Ectodermal cell (in vitro differentiated cells): ENCODE results near the gene TBL1Y.

Experiments used
- H3K27ac ChIP-seq: 2 replicates; pipeline ENCODE4 v1.7.0; 2013; ENCODE audit warnings: mild to moderate bottlenecking, low read depth, low read length; ENCODE audit not compliant: insufficient read depth, poor library complexity, severe bottlenecking
- H3K27me3 ChIP-seq: 2 replicates; pipeline ENCODE4 v1.7.0; 2013; ENCODE audit warnings: mild to moderate bottlenecking, low read length; ENCODE audit not compliant: insufficient read depth, control insufficient read depth, poor library complexity, severe bottlenecking
- H3K36me3 ChIP-seq: one replicate; pipeline ENCODE4 v1.7.0; 2013; ENCODE audit warnings: low read length; ENCODE audit not compliant: control insufficient read depth, insufficient read depth
- H3K4me1 ChIP-seq: one replicate; pipeline ENCODE4 v1.7.0; 2013; ENCODE audit warnings: low read length; ENCODE audit not compliant: control insufficient read depth, insufficient read depth
- H3K4me3 ChIP-seq: 2 replicates; pipeline ENCODE4 v1.7.0; 2013; ENCODE audit warnings: low read depth, low read length, control low read depth; ENCODE audit not compliant: insufficient read depth
- H3K9me3 ChIP-seq: 2 replicates; pipeline ENCODE4 v1.7.0; 2013; ENCODE audit warnings: mild to moderate bottlenecking, low read length, moderate library complexity; ENCODE audit not compliant: control insufficient read depth
- WGBS, 2 experiments: methylation state at CpG; one replicate each; pipeline ENCODE4 v1.1.7; 2013; ENCODE audit warnings: missing lambda C conversion rate in 2 of 2; 5-methylcytosine and 5-hydroxymethylcytosine counted together

Gene TBL1Y

GRCh38 chrY:6968191-6968590 is 57.7 kb downstream of the TBL1Y start:
- no peak overlapping the region for H3K4me3 ChIP-seq
- no peaks in the 10 kb centered on the region for H3K36me3 ChIP-seq
- H3K4me1 ChIP-seq = no peaks in the 10 kb centered on the region
- H3K27ac ChIP-seq = no peak overlapping the region
- H3K9me3 ChIP-seq = no peaks in the 10 kb centered on the region
- WGBS, 2 experiments = 89 to 100% methylated on average over 1 of the region's 1 CpG
- H3K27me3 ChIP-seq = no peaks in the 10 kb centered on the region

GRCh38 chrY:6972271-6972887 is 61.9 kb downstream of the TBL1Y start:
- Histone ChIP-seq H3K4me1 (no peaks in the 10 kb centered on the region), H3K27ac (no peak overlapping the region), H3K4me3 (no peak overlapping the region), H3K36me3 (no peaks in the 10 kb centered on the region), H3K9me3 (no peaks in the 10 kb centered on the region), H3K27me3 (no peaks in the 10 kb centered on the region)
- 54 to 59% methylated on average over 3 to 4 of the region's 4 CpGs for WGBS, 2 experiments

- no peaks in the 10 kb centered on the region for H3K36me3 ChIP-seq
- WGBS, 2 experiments = 89% methylated on average over 3 to 4 of the region's 4 CpGs
- no peaks in the 10 kb centered on the region for H3K9me3 ChIP-seq
- no peak overlapping the region for H3K4me3 ChIP-seq
- H3K27me3 ChIP-seq = no peaks in the 10 kb centered on the region
- H3K4me1 ChIP-seq = no peaks in the 10 kb centered on the region
- no peak overlapping the region for H3K27ac ChIP-seq
These were observed 64.5 kb downstream of the TBL1Y start for GRCh38 chrY:6974971-6975370.

- H3K27me3 ChIP-seq = no peaks in the 10 kb centered on the region
- no peak overlapping the region for H3K27ac ChIP-seq
- H3K36me3 ChIP-seq = no peaks in the 10 kb centered on the region
- no peaks in the 10 kb centered on the region for H3K4me1 ChIP-seq
- H3K9me3 ChIP-seq = no peaks in the 10 kb centered on the region
- no peak overlapping the region for H3K4me3 ChIP-seq
- 97 to 99% methylated on average over 5 of the region's 5 CpGs for WGBS, 2 experiments
These were observed 67.3 kb downstream of the TBL1Y start for GRCh38 chrY:6977783-6978182.

GRCh38 chrY:6983221-6983620 is 72.7 kb downstream of the TBL1Y start:
- Histone ChIP-seq H3K9me3 (no peaks in the 10 kb centered on the region), H3K4me3 (no peak overlapping the region), H3K27me3 (no peaks in the 10 kb centered on the region), H3K36me3 (no peaks in the 10 kb centered on the region), H3K27ac (no peak overlapping the region), H3K4me1 (no peaks in the 10 kb centered on the region)
- 91 to 100% methylated on average over 1 to 2 of the region's 3 CpGs for WGBS, 2 experiments

- no peaks in the 10 kb centered on the region for H3K9me3 ChIP-seq
- no peak overlapping the region for H3K4me3 ChIP-seq
- H3K27ac ChIP-seq = no peak overlapping the region
- no peaks in the 10 kb centered on the region for H3K36me3 ChIP-seq
- H3K4me1 ChIP-seq = no peaks in the 10 kb centered on the region
- H3K27me3 ChIP-seq = no peaks in the 10 kb centered on the region
- WGBS, 2 experiments = 96 to 100% methylated on average over 1 of the region's 1 CpG
These were observed 77.3 kb downstream of the TBL1Y start for GRCh38 chrY:6987811-6988210.

GRCh38 chrY:6989886-6990620 is 79.6 kb downstream of the TBL1Y start:
- Histone ChIP-seq H3K36me3 (no peaks in the 10 kb centered on the region), H3K4me3 (no peak overlapping the region), H3K27ac (no peak overlapping the region), H3K4me1 (no peaks in the 10 kb centered on the region), H3K27me3 (no peaks in the 10 kb centered on the region), H3K9me3 (no peaks in the 10 kb centered on the region)
- 94 to 95% methylated on average over 4 to 5 of the region's 6 CpGs for WGBS, 2 experiments

- WGBS, 2 experiments = 93 to 95% methylated on average over 3 of the region's 3 CpGs
- Histone ChIP-seq H3K27me3 (no peaks in the 10 kb centered on the region), H3K27ac (no peak overlapping the region)
These were observed 81.5 kb downstream of the TBL1Y start for GRCh38 chrY:6992041-6992440.

GRCh38 chrY:6995987-6996386 is 85.5 kb downstream of the TBL1Y start:
- Histone ChIP-seq H3K36me3 (no peaks in the 10 kb centered on the region), H3K27me3 (no peaks in the 10 kb centered on the region), H3K4me3 (no peak overlapping the region), H3K27ac (no peak overlapping the region), H3K4me1 (no peaks in the 10 kb centered on the region), H3K9me3 (no peaks in the 10 kb centered on the region)
- WGBS, 2 experiments = 99% methylated on average over 4 of the region's 4 CpGs

More at GRCh38 chrY:6992041-6992440, 81.5 kb downstream of the TBL1Y start:
- no peaks in the 10 kb centered on the region for H3K9me3 ChIP-seq
- no peak overlapping the region for H3K4me3 ChIP-seq
- H3K4me1 ChIP-seq = no peaks in the 10 kb centered on the region
- no peaks in the 10 kb centered on the region for H3K36me3 ChIP-seq

- no peaks in the 10 kb centered on the region for H3K9me3 ChIP-seq
- no peaks in the 10 kb centered on the region for H3K4me1 ChIP-seq
- no peak overlapping the region for H3K27ac ChIP-seq
- no peaks in the 10 kb centered on the region for H3K27me3 ChIP-seq
- no peaks in the 10 kb centered on the region for H3K36me3 ChIP-seq
- WGBS, 2 experiments = 90 to 100% methylated on average over 1 of the region's 1 CpG
- H3K4me3 ChIP-seq = no peak overlapping the region
These were observed 87.1 kb downstream of the TBL1Y start for GRCh38 chrY:6997503-6998066.
